ENCODE data around the gene PPIE. TPM values are rescaled to one million over a fixed set of nuclear protein-coding genes. Genes with fewer than 3 reads are reported as not detected.

Gene PPIE
- total and polyA plus RNA-seq, 2 of the 4 experiments (the other 2 are of a cell fraction): 40.9 to 68.1 TPM

- POLR2A ChIA-PET (ENCODE audit: unreplicated experiment): interaction anchor here (0.6 kb wide), 1 partner anchor 32 kb away, joined by 3 read pairs; no protein-coding TSS in a partner anchor
- 41% methylated on average over 3 of the region's 12 CpGs; no CpG with 5 or more reads in 1 of the 2 experiments for WGBS, 2 experiments (ENCODE audit: extremely low coverage in 2 of 2, insufficient read length in 1 of 2)
- H4K5ac ChIP-seq (ENCODE audit: low read depth, low read length): no peak overlapping the region
- no peak overlapping the region for H4K91ac ChIP-seq (ENCODE audit: insufficient read depth, low read depth, low read length)
- no peaks in the 10 kb centered on the region; the same call in 1 of the 2 replicates for H3K9me3 ChIP-seq (ENCODE audit: control insufficient read depth, insufficient read depth, low read length)
- CTCF ChIA-PET: no interaction called here
- no peak overlapping the region for H3K4me3 ChIP-seq (ENCODE audit: insufficient read depth, low read depth, low read length)
- H3K27me3 ChIP-seq (ENCODE audit: control insufficient read depth, insufficient read depth, low read length): peaks cover 67% of the 10 kb centered on the region
- H2BK20ac ChIP-seq (ENCODE audit: low read depth, low read length): no peak overlapping the region
- dilution Hi-C loops (cut with HindIII; ENCODE audit: low sequenced_read_pairs, unreplicated experiment): no loop called here
- no peak overlapping the region for H2AK5ac ChIP-seq (ENCODE audit: low read depth, low read length)
- ATAC-seq (ENCODE audit: low read depth): peak; percentile 54
- no peak overlapping the region for H3K4me2 ChIP-seq (ENCODE audit: low read depth, low read length)
- TF ChIP-seq MAFK (IDR thresholded peaks at IDR 0.05; ENCODE audit: low read depth, low read length) (no peak), RAD21 (IDR thresholded peaks at IDR 0.05; ENCODE audit: low read length) (no peak)
- intact Hi-C loops (cut with micrococcal nuclease): loop anchor here (5.0 kb wide), 1 partner anchor 39 kb away; the partner anchor contains the start of gene NT5C1A
- H2AK9ac ChIP-seq (replicated peaks; ENCODE audit: low read depth, low read length, poor library complexity): no peak overlapping the region
- in situ Hi-C loops (cut with MboI; ENCODE audit: low sequenced_read_pairs): loop anchor here (10.0 kb wide), 2 partner anchors 117 to 207 kb away; no protein-coding TSS in a partner anchor
- H3K4ac ChIP-seq (ENCODE audit: low read depth, low read length): no peak overlapping the region
- no peak overlapping the region for H3K18ac ChIP-seq (ENCODE audit: low read depth, low read length)
- H3K27ac ChIP-seq (ENCODE audit: insufficient read depth, low read length): no peak overlapping the region
- no peak overlapping the region for H3K23ac ChIP-seq (ENCODE audit: low read depth, low read length)
- no peak overlapping the region for H3K56ac ChIP-seq (ENCODE audit: extremely low read depth, insufficient read depth, low read length)
- H3K79me1 ChIP-seq (ENCODE audit: low read depth in 1 of 2, low read length in 2 of 2): no peaks in the 10 kb centered on the region
- H2BK120ac ChIP-seq (ENCODE audit: low read depth, low read length): no peak overlapping the region
- no peak overlapping the region for H2BK5ac ChIP-seq (ENCODE audit: low read depth, low read length, poor library complexity, severe bottlenecking)
- H3K36me3 ChIP-seq (ENCODE audit: control insufficient read depth, insufficient read depth, low read length): no peaks in the 10 kb centered on the region
- DNase-seq: peak; percentile 30
- H3K9me1 ChIP-seq (ENCODE audit: insufficient read depth, low read length): no peaks in the 10 kb centered on the region
- no peaks in the 10 kb centered on the region for H3K4me1 ChIP-seq (ENCODE audit: control insufficient read depth, insufficient read depth, low read length)
- H4K8ac ChIP-seq (ENCODE audit: low read depth in 2 of 2, low read length in 2 of 2): no peak overlapping the region
- H2AFZ ChIP-seq (replicated peaks; ENCODE audit: low read length, poor library complexity): no peak overlapping the region
- no peak overlapping the region for H2BK15ac ChIP-seq (ENCODE audit: low read depth, low read length)
- no peak overlapping the region for H3K14ac ChIP-seq (replicated peaks; ENCODE audit: low read depth, low read length)
- no peaks in the 10 kb centered on the region for H4K20me1 ChIP-seq (ENCODE audit: insufficient read depth, low read length)
- BruUV-seq (replicated peaks): no TSS peak
- H3K9ac ChIP-seq (ENCODE audit: low read depth, low read length): no peak overlapping the region
Measured at GRCh38 chr1:39711104-39711965, 27.3 kb upstream of the PPIE start.

All from IMR-90 (cell line).